Measurements from ENCODE around the gene COL9A3. TPM values are rescaled to one million over a fixed set of nuclear protein-coding genes. Genes with fewer than 3 reads are reported as not detected.

Gene COL9A3
- total RNA-seq, 1 donor from 2014 or later = 576 TPM

DNA sequence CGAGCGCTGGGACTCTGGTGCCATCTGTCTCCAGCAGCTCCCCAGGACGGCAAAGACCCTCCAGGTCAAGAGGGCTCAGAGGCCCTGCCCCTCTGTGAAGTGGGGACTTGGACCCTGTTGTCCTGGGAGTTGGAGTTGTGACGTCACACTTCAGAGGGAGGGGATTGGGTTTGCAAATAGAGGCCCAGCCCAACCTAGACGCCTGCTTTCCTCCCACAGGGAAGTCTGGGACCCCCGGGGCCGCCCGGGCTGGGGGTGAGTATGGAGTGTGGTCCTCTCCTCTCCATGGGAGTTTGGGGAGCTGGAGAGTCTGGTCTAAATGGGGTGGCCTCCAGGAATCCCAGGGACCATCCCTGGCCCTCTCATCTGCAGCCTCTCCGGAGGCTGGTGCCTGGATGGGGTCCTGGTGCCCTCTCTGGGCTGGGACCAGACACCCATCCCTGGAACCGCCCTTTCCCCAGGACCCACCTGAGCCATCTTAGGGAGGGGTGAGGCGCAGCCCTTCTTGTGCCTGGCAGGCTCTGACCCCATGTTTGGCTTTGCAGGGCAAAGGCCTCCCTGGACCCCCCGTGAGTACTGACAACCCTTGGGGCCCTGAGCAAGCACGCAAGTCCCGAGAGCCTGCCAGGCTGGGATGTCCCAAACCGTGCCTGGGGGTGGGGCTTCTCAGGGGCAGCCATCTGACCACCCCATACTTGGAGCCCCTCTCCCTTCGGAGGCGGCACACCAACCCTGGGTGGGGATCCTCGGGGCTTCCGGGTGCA lies 4.3 kb downstream of the COL9A3 start:
- Mint-ChIP-seq H3K27ac (no peak overlapping the region), H3K4me3 (no peak overlapping the region), H3K4me1 (peaks cover 30% of the 10 kb centered on the region), H3K36me3 (peaks cover 3% of the 10 kb centered on the region), H3K9me3 (no peaks in the 10 kb centered on the region), H3K27me3 (ENCODE audit: low read depth) (no peaks in the 10 kb centered on the region)
- DNase-seq (ENCODE audit: low spot score in 2 of 2, unreplicated experiment in 2 of 2) = no peak
- TF ChIP-seq, protein P1, sequence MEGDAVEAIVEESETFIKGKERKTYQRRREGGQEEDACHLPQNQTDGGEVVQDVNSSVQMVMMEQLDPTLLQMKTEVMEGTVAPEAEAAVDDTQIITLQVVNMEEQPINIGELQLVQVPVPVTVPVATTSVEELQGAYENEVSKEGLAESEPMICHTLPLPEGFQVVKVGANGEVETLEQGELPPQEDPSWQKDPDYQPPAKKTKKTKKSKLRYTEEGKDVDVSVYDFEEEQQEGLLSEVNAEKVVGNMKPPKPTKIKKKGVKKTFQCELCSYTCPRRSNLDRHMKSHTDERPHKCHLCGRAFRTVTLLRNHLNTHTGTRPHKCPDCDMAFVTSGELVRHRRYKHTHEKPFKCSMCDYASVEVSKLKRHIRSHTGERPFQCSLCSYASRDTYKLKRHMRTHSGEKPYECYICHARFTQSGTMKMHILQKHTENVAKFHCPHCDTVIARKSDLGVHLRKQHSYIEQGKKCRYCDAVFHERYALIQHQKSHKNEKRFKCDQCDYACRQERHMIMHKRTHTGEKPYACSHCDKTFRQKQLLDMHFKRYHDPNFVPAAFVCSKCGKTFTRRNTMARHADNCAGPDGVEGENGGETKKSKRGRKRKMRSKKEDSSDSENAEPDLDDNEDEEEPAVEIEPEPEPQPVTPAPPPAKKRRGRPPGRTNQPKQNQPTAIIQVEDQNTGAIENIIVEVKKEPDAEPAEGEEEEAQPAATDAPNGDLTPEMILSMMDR (IDR thresholded peaks at IDR 0.05; ENCODE audit: unreplicated experiment) = no peak

DNA sequence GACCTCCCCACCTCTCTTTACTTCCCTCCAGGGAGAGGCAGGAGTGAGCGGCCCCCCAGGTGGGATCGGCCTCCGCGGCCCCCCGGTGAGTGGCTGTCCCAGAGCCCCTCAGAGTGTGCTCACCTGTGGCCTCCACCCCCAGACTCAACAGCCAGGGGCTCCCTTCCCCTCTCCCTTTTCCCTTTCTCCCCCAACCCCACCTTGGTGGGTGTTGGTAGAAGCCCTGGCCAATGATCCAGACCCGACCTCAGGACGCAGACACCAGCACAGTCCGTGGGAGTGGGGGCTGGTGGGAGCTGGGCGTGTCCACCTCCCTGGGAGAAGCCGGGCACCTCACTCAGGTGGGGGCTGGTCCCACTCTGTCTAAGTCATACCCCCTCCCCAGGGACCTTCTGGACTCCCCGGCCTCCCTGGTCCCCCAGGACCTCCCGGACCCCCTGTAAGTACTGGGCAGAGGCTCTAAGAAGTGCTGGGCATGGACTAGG lies 4.9 kb downstream of the COL9A3 start:
- Mint-ChIP-seq H3K9me3 (no peaks in the 10 kb centered on the region), H3K4me3 (no peak overlapping the region), H3K27me3 (ENCODE audit: low read depth) (no peaks in the 10 kb centered on the region), H3K27ac (no peak overlapping the region), H3K4me1 (peaks cover 28% of the 10 kb centered on the region), H3K36me3 (peaks cover 3% of the 10 kb centered on the region)
- no peak for DNase-seq (ENCODE audit: low spot score in 2 of 2, unreplicated experiment in 2 of 2)
- TF ChIP-seq, protein P1 (IDR thresholded peaks at IDR 0.05; ENCODE audit: unreplicated experiment) = no peak

DNA sequence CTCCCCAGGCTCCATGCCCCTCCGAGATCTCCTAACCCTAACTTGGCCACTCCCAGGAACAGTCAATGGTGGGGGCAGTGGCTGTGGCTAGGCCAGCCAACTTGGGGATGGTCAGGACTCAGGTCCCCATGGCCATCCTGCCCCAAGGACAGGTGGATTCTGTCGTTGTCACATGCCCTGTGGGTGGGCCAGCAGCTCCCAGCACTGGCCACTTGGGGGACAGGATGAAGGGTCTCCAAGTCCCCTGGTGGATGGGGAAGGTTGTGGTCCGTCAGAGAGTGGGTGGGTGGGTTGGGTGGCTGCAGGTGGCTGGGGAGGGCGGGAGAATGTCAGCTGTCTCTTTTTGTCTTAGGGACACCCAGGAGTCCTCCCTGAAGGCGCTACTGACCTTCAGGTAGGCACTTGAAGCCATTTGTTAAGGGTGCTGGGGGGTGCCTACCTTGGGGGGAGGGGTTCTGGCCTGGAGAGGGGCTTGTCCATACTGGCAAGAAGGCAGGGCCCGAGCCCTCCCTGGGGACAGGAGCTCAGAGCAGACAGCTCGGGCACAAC lies 5.5 kb downstream of the COL9A3 start:
- no peak for DNase-seq (ENCODE audit: low spot score in 2 of 2, unreplicated experiment in 2 of 2)
- Mint-ChIP-seq H3K27ac (no peak overlapping the region), H3K27me3 (ENCODE audit: low read depth) (no peaks in the 10 kb centered on the region), H3K4me1 (peaks cover 28% of the 10 kb centered on the region), H3K9me3 (no peaks in the 10 kb centered on the region), H3K36me3 (peaks cover 3% of the 10 kb centered on the region), H3K4me3 (no peak overlapping the region)
- TF ChIP-seq, protein P1 (IDR thresholded peaks at IDR 0.05; ENCODE audit: unreplicated experiment) = no peak

DNA sequence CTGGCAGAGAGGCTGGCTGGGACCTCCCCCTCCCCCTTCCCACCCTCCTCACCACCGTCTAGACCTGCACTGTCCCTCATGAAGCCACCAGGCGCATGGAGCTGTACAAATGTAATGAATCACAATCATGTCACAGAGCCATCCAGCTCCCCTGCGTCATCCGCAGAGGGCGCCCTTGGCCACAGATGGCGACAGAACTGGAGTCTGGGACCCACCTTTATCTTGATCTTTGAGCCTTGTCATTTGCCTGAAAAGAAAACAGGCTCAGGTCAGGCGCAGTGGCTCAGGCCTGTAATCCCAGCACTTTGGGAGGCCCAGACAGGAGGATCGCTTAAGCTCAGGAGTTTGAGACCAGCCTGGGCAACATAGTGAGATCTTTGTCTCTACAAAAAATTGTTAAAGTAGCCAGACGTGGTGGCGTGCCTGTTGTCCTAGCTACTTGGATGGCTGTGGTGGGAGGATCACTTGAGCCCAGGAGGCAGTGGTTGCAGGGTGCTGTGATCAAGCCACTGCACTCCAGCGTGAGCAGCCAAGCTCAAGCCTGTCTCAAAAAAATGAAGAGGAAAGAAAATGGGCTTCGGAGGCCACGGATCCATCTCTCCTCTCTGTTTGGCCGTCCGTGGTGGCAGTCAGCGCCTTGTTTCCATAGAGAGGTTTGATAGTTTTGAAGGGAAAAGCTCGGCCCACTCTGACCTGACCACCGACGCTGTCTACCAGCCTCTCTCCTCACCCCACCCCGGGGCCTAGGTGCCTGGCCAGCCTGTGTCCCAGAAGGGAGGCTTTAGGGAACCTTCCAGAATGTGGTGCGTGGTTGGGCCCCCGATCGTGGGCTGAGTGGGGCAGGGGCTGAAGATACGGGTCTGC lies 6.2 kb downstream of the COL9A3 start:
- Mint-ChIP-seq H3K27ac (peak overlapping the region; percentile 64), H3K4me3 (no peak overlapping the region), H3K36me3 (peaks cover 3% of the 10 kb centered on the region), H3K27me3 (ENCODE audit: low read depth) (no peaks in the 10 kb centered on the region), H3K4me1 (peaks cover 24% of the 10 kb centered on the region), H3K9me3 (no peaks in the 10 kb centered on the region)
- TF ChIP-seq, protein P1 (IDR thresholded peaks at IDR 0.05; ENCODE audit: unreplicated experiment) = no peak
- DNase-seq (ENCODE audit: low spot score in 2 of 2, unreplicated experiment in 2 of 2) = no peak

DNA sequence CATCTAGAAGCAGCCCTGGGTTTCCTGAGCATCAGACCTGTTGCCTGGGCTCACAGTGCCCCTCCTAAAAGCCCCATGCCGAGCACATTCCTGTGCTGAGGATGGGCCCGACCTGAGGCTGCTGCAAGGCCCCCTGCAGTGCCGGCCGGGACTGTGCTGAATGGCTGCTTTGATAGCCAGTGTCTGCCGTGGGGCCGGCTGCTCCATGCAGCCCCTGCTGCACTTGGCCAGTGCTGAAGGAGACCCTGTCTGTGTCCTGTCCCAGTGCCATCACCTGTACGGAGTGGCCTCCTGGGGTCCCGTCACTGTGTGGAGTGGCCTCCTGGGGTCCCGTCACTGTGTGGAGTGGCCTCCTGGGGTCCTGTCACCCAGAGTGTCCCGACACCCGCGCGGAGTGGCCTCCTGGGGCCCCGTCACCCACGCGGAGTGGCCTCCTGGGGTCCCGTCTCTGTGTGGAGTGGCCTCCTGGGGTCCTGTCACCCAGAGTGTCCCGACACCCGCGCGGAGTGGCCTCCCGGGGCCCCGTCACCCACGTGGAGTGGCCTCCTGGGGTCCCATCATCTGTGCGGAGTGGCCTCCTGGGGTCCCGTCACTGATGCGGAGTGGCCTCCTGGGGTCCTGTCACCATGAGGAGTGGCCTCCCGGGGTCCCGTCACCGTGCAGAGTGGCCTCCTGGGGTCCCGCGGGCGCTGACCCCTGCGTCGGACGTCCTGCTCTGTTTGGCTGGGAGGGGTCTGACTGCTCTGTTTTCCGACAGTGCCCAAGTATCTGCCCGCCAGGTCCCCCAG lies 7.0 kb downstream of the COL9A3 start:
- no peak overlapping the region for H3K4me3 Mint-ChIP-seq
- H3K27me3 Mint-ChIP-seq (ENCODE audit: low read depth) = no peaks in the 10 kb centered on the region
- H3K9me3 Mint-ChIP-seq = no peaks in the 10 kb centered on the region
- DNase-seq (ENCODE audit: low spot score in 2 of 2, unreplicated experiment in 2 of 2) = no peak
- peaks cover 19% of the 10 kb centered on the region for H3K4me1 Mint-ChIP-seq
- H3K27ac Mint-ChIP-seq = no peak overlapping the region
- peaks cover 3% of the 10 kb centered on the region for H3K36me3 Mint-ChIP-seq
- TF ChIP-seq, protein P1 (IDR thresholded peaks at IDR 0.05; ENCODE audit: unreplicated experiment) = no peak

Data from mesothelial cell of epicardium (in vitro differentiated cells).